ENCODE measurements around the gene SPATA2. TPM values are rescaled to one million over a fixed set of nuclear protein-coding genes. Genes with fewer than 3 reads are reported as not detected.

SPATA2 gene
- total and polyA plus RNA-seq, 2 of the 13 experiments (the other 11 are each of a cell fraction or from before 2014, with no cell fraction given), result 3.2 to 8.7 TPM

- TF ChIP-seq ZNF234 (CRISPR knock-in tag; conservative IDR thresholded peaks at IDR 0.05), result no peak
- peak; percentile 94 for TF ChIP-seq MLX (CRISPR knock-in tag; IDR thresholded peaks at IDR 0.05)
- TF ChIP-seq GZF1 (CRISPR knock-in tag; IDR thresholded peaks at IDR 0.05), result no peak
- 0 out of 2 replicates have a peak, but pooled peaks have one; percentile 10 for TF ChIP-seq ZFP36L2 (CRISPR knock-in tag; IDR thresholded peaks at IDR 0.05)
- TF ChIP-seq HES4 (CRISPR knock-in tag; IDR thresholded peaks at IDR 0.05; ENCODE audit: borderline replicate concordance), result no peak
- TF ChIP-seq ZNF446 (CRISPR knock-in tag; IDR thresholded peaks at IDR 0.05), result no peak
- TF ChIP-seq PHF21A (CRISPR knock-in tag; IDR thresholded peaks at IDR 0.05), result peak; percentile 97
- no peak for TF ChIP-seq ZSCAN22 (CRISPR knock-in tag; IDR thresholded peaks at IDR 0.05)
- TF ChIP-seq PRDM10 (CRISPR knock-in tag; IDR thresholded peaks at IDR 0.05; ENCODE audit: low read depth), result peak; percentile 57; the same call in 1 of the 2 replicates
- no peak for TF ChIP-seq NFATC3 (CRISPR knock-in tag; IDR thresholded peaks at IDR 0.05)
- no peak for TF ChIP-seq EED (CRISPR knock-in tag; IDR thresholded peaks at IDR 0.05)
- no peak for TF ChIP-seq ZMAT5 (CRISPR knock-in tag; IDR thresholded peaks at IDR 0.05; ENCODE audit: borderline replicate concordance, low read depth)
- no peak for TF ChIP-seq IKZF1 (IDR thresholded peaks at IDR 0.05)
- TF ChIP-seq KDM2A (CRISPR knock-in tag; IDR thresholded peaks at IDR 0.05; ENCODE audit: borderline replicate concordance, low read depth), result no peak
- no peak for TF ChIP-seq ATF6 (CRISPR knock-in tag; conservative IDR thresholded peaks at IDR 0.05)
- peak; percentile 30; the same call in 1 of the 2 replicates for TF ChIP-seq RCOR2 (CRISPR knock-in tag; IDR thresholded peaks at IDR 0.05)
- TF ChIP-seq LBX2 (CRISPR knock-in tag; IDR thresholded peaks at IDR 0.05; ENCODE audit: borderline replicate concordance), result no peak
- no peak for TF ChIP-seq REXO4 (CRISPR knock-in tag; IDR thresholded peaks at IDR 0.05; ENCODE audit: borderline replicate concordance)
- 0 out of 2 replicates have a peak, but pooled peaks have one; percentile 57 for TF ChIP-seq PAX8 (CRISPR knock-in tag; IDR thresholded peaks at IDR 0.05; ENCODE audit: borderline replicate concordance)
Observed at GRCh38 chr20:49916146-49917002, 1.0 kb upstream of the SPATA2 start (continued).

Data from HepG2 (cell line).